Measurements from ENCODE around the gene PCDHGB1.
"Not testable (repeated sequence)": the region's sequence is repeated elsewhere in the genome, so short reads cannot be mapped to it uniquely, and the experiment has no call there.

Gene PCDHGB1

GRCh38 chr5:141338538-141339306, 11.2 kb upstream of the PCDHGB1 start, which contains the start of gene PCDHGA2:
Gene PCDHGA2 (plus strand): TSS chr5:141338760.
- ChIA-PET POLR2A (no interaction called here), CTCF (interaction anchor here (0.8 to 2.5 kb wide), 8 partner anchors 9 to 219 kb away, joined by 3 to 12 read pairs (median 4); partner anchors contain the start of genes PCDHGA1, PCDHGA10, PCDHGB3 and TAF7)
- peaks cover 27 to 74% (median 31%) of the 10 kb centered on the region in 5 experiments for H3K9me3 ChIP-seq (ENCODE audit: control extremely low read depth in 1 of 5, control insufficient read depth in 4 of 5, insufficient read depth in 2 of 5, low read depth in 1 of 5, low read length in 4 of 5)
- 12% methylated on average over 25 of the region's 27 CpGs for WGBS (ENCODE audit: insufficient coverage)
- peak within 1 kb of the TSS in 5 of 7 experiments; percentile 5 to 60 (median 33) for H3K4me3 ChIP-seq (ENCODE audit: control insufficient read depth in 1 of 7, extremely low read depth in 1 of 7, insufficient read depth in 4 of 7, low read depth in 2 of 7, low read length in 6 of 7)
- H3K27ac ChIP-seq (ENCODE audit: insufficient read depth in 1 of 2, low read depth in 1 of 2, low read length in 2 of 2, poor library complexity in 1 of 2, severe bottlenecking in 2 of 2): no peak within 1 kb of the TSS
- DNase-seq: peak; percentile 47 to 79 (median 73)
- H3K36me3 ChIP-seq (ENCODE audit: control insufficient read depth in 4 of 4, insufficient read depth in 4 of 4, low read length in 3 of 4): peaks cover 0 to 3% (median 0%) of the 10 kb centered on the region in 4 experiments
- H3K4me1 ChIP-seq (ENCODE audit: control extremely low read depth in 1 of 4, control insufficient read depth in 4 of 4, insufficient read depth in 4 of 4, low read length in 3 of 4): no peaks in the 10 kb centered on the region
- H3K27me3 ChIP-seq (replicated peaks in 2 of 5; ENCODE audit: control insufficient read depth in 4 of 5, insufficient read depth in 5 of 5, low read length in 4 of 5): peaks cover 17 to 76% (median 38%) of the 10 kb centered on the region in 5 experiments

GRCh38 chr5:141340781-141341354, 9.0 kb upstream of the PCDHGB1 start:
- CTCF ChIA-PET: interaction anchor here (1.4 kb wide), 1 partner anchor 16 kb away, joined by 3 read pairs; no protein-coding TSS in a partner anchor
- H3K9me3 ChIP-seq (ENCODE audit: control extremely low read depth in 1 of 5, control insufficient read depth in 4 of 5, insufficient read depth in 2 of 5, low read depth in 1 of 5, low read length in 4 of 5): peaks cover 21 to 80% (median 47%) of the 10 kb centered on the region in 5 experiments

GRCh38 chr5:141342773-141343172, 7.1 kb upstream of the PCDHGB1 start:
- no peak for DNase-seq
- CTCF ChIA-PET: interaction anchor here (0.7 to 2.6 kb wide), 7 partner anchors 8 to 74 kb away, joined by 3 to 7 read pairs (median 4); partner anchors contain the start of genes PCDHGA1, PCDHGA4 and TAF7
- no peak overlapping the region for H3K27ac ChIP-seq (ENCODE audit: insufficient read depth in 1 of 2, low read depth in 1 of 2, low read length in 2 of 2, poor library complexity in 1 of 2, severe bottlenecking in 2 of 2)
- H3K27me3 ChIP-seq (replicated peaks in 2 of 5; ENCODE audit: control insufficient read depth in 4 of 5, insufficient read depth in 5 of 5, low read length in 4 of 5): peaks cover 14 to 84% (median 30%) of the 10 kb centered on the region in 5 experiments
- WGBS (ENCODE audit: insufficient coverage): 60% methylated on average over 1 of the region's 1 CpG
- no peaks in the 10 kb centered on the region for H3K4me1 ChIP-seq (ENCODE audit: control extremely low read depth in 1 of 4, control insufficient read depth in 4 of 4, insufficient read depth in 4 of 4, low read length in 3 of 4)
- H3K4me3 ChIP-seq (ENCODE audit: control insufficient read depth in 1 of 7, extremely low read depth in 1 of 7, insufficient read depth in 4 of 7, low read depth in 2 of 7, low read length in 6 of 7): no peak overlapping the region
- H3K36me3 ChIP-seq (ENCODE audit: control insufficient read depth in 4 of 4, insufficient read depth in 4 of 4, low read length in 3 of 4): peaks cover 0 to 9% (median 0%) of the 10 kb centered on the region in 4 experiments
- peaks cover 12 to 71% (median 45%) of the 10 kb centered on the region in 5 experiments for H3K9me3 ChIP-seq (ENCODE audit: control extremely low read depth in 1 of 5, control insufficient read depth in 4 of 5, insufficient read depth in 2 of 5, low read depth in 1 of 5, low read length in 4 of 5)
- POLR2A ChIA-PET: no interaction called here

More at GRCh38 chr5:141340781-141341354, 9.0 kb upstream of the PCDHGB1 start:
- POLR2A ChIA-PET; H3K36me3 ChIP-seq (ENCODE audit: control insufficient read depth in 4 of 4, insufficient read depth in 4 of 4, low read length in 3 of 4); H3K4me1 ChIP-seq (ENCODE audit: control extremely low read depth in 1 of 4, control insufficient read depth in 4 of 4, insufficient read depth in 4 of 4, low read length in 3 of 4); DNase-seq; H3K4me3 ChIP-seq (ENCODE audit: control insufficient read depth in 1 of 7, extremely low read depth in 1 of 7, insufficient read depth in 4 of 7, low read depth in 2 of 7, low read length in 6 of 7); H3K27ac ChIP-seq (ENCODE audit: insufficient read depth in 1 of 2, low read depth in 1 of 2, low read length in 2 of 2, poor library complexity in 1 of 2, severe bottlenecking in 2 of 2): not testable (repeated sequence)
- 48% methylated on average over 23 of the region's 45 CpGs for WGBS (ENCODE audit: insufficient coverage)
- H3K27me3 ChIP-seq (replicated peaks in 2 of 5; ENCODE audit: control insufficient read depth in 4 of 5, insufficient read depth in 5 of 5, low read length in 4 of 5): peaks cover 22 to 82% (median 29%) of the 10 kb centered on the region in 5 experiments

- no peak within 1 kb of the TSS for H3K27ac ChIP-seq (ENCODE audit: insufficient read depth in 1 of 2, low read depth in 1 of 2, low read length in 2 of 2, poor library complexity in 1 of 2, severe bottlenecking in 2 of 2)
- WGBS (ENCODE audit: insufficient coverage): 2% methylated on average over 6 of the region's 9 CpGs
- peaks cover 0 to 9% (median 0%) of the 10 kb centered on the region in 4 experiments for H3K36me3 ChIP-seq (ENCODE audit: control insufficient read depth in 4 of 4, insufficient read depth in 4 of 4, low read length in 3 of 4)
- peaks cover 12 to 64% (median 42%) of the 10 kb centered on the region in 5 experiments for H3K9me3 ChIP-seq (ENCODE audit: control extremely low read depth in 1 of 5, control insufficient read depth in 4 of 5, insufficient read depth in 2 of 5, low read depth in 1 of 5, low read length in 4 of 5)
- peak in 2 of 3 donors; percentile 66 to 76 for DNase-seq
- ChIA-PET CTCF (interaction anchor here (0.7 to 2.6 kb wide), 6 partner anchors 9 to 73 kb away, joined by 3 to 7 read pairs (median 4); partner anchors contain the start of genes PCDHGA1, PCDHGA4 and TAF7), POLR2A (no interaction called here)
- no peaks in the 10 kb centered on the region for H3K4me1 ChIP-seq (ENCODE audit: control extremely low read depth in 1 of 4, control insufficient read depth in 4 of 4, insufficient read depth in 4 of 4, low read length in 3 of 4)
- H3K27me3 ChIP-seq (replicated peaks in 2 of 5; ENCODE audit: control insufficient read depth in 4 of 5, insufficient read depth in 5 of 5, low read length in 4 of 5): peaks cover 13 to 83% (median 27%) of the 10 kb centered on the region in 5 experiments
- H3K4me3 ChIP-seq (ENCODE audit: control insufficient read depth in 1 of 7, extremely low read depth in 1 of 7, insufficient read depth in 4 of 7, low read depth in 2 of 7, low read length in 6 of 7): peak within 1 kb of the TSS in 4 of 7 experiments; percentile 6 to 51 (median 10)
These were observed 6.5 kb upstream of the PCDHGB1 start, which contains the start of gene PCDHGA3 for GRCh38 chr5:141343242-141343952. Gene PCDHGA3 (plus strand): TSS chr5:141343829. CDS start chr5:141344034, 205 bp downstream.

GRCh38 chr5:141343953-141344463, 5.9 kb upstream of the PCDHGB1 start:
- Histone ChIP-seq H3K36me3 (ENCODE audit: control insufficient read depth in 4 of 4, insufficient read depth in 4 of 4, low read length in 3 of 4) (peaks cover 0 to 9% (median 0%) of the 10 kb centered on the region in 4 experiments), H3K4me3 (ENCODE audit: control insufficient read depth in 1 of 7, extremely low read depth in 1 of 7, insufficient read depth in 4 of 7, low read depth in 2 of 7, low read length in 6 of 7) (peak overlapping the region in 4 of 7 experiments; percentile 6 to 51 (median 10)), H3K27me3 (replicated peaks in 2 of 5; ENCODE audit: control insufficient read depth in 4 of 5, insufficient read depth in 5 of 5, low read length in 4 of 5) (peaks cover 17 to 82% (median 22%) of the 10 kb centered on the region in 5 experiments), H3K27ac (ENCODE audit: insufficient read depth in 1 of 2, low read depth in 1 of 2, low read length in 2 of 2, poor library complexity in 1 of 2, severe bottlenecking in 2 of 2) (no peak overlapping the region), H3K9me3 (ENCODE audit: control extremely low read depth in 1 of 5, control insufficient read depth in 4 of 5, insufficient read depth in 2 of 5, low read depth in 1 of 5, low read length in 4 of 5) (peaks cover 17 to 63% (median 37%) of the 10 kb centered on the region in 5 experiments), H3K4me1 (ENCODE audit: control extremely low read depth in 1 of 4, control insufficient read depth in 4 of 4, insufficient read depth in 4 of 4, low read length in 3 of 4) (no peaks in the 10 kb centered on the region)
- POLR2A ChIA-PET: no interaction called here
- no peak for DNase-seq
- CTCF ChIA-PET: interaction anchor here (1.0 to 2.6 kb wide), 4 partner anchors 9 to 26 kb away, joined by 3 to 7 read pairs (median 4); partner anchors contain the start of gene TAF7
- 24% methylated on average over 27 of the region's 31 CpGs for WGBS (ENCODE audit: insufficient coverage)

- 24% methylated on average over 16 of the region's 20 CpGs for WGBS (ENCODE audit: insufficient coverage)
- POLR2A ChIA-PET: no interaction called here
- no peak for DNase-seq
- Histone ChIP-seq H3K4me1 (ENCODE audit: control extremely low read depth in 1 of 4, control insufficient read depth in 4 of 4, insufficient read depth in 4 of 4, low read length in 3 of 4) (no peaks in the 10 kb centered on the region), H3K27ac (ENCODE audit: insufficient read depth in 1 of 2, low read depth in 1 of 2, low read length in 2 of 2, poor library complexity in 1 of 2, severe bottlenecking in 2 of 2) (no peak overlapping the region), H3K27me3 (replicated peaks in 2 of 5; ENCODE audit: control insufficient read depth in 4 of 5, insufficient read depth in 5 of 5, low read length in 4 of 5) (peaks cover 13 to 79% (median 14%) of the 10 kb centered on the region in 5 experiments), H3K4me3 (ENCODE audit: control insufficient read depth in 1 of 7, extremely low read depth in 1 of 7, insufficient read depth in 4 of 7, low read depth in 2 of 7, low read length in 6 of 7) (no peak overlapping the region), H3K9me3 (ENCODE audit: control extremely low read depth in 1 of 5, control insufficient read depth in 4 of 5, insufficient read depth in 2 of 5, low read depth in 1 of 5, low read length in 4 of 5) (peaks cover 14 to 58% (median 33%) of the 10 kb centered on the region in 5 experiments), H3K36me3 (ENCODE audit: control insufficient read depth in 4 of 4, insufficient read depth in 4 of 4, low read length in 3 of 4) (peaks cover 0 to 6% (median 0%) of the 10 kb centered on the region in 4 experiments)
- CTCF ChIA-PET: no interaction called here
These were observed 4.6 kb upstream of the PCDHGB1 start for GRCh38 chr5:141345327-141345726.

Measured in common myeloid progenitor, CD34-positive (primary cell).